ENCODE measurements around the gene MX1. TPM values are rescaled to one million over a fixed set of nuclear protein-coding genes. Genes with fewer than 3 reads are reported as not detected.

MX1 gene
- total RNA-seq, 1 experiment from 2014 or later, result 2.0 TPM

DNA sequence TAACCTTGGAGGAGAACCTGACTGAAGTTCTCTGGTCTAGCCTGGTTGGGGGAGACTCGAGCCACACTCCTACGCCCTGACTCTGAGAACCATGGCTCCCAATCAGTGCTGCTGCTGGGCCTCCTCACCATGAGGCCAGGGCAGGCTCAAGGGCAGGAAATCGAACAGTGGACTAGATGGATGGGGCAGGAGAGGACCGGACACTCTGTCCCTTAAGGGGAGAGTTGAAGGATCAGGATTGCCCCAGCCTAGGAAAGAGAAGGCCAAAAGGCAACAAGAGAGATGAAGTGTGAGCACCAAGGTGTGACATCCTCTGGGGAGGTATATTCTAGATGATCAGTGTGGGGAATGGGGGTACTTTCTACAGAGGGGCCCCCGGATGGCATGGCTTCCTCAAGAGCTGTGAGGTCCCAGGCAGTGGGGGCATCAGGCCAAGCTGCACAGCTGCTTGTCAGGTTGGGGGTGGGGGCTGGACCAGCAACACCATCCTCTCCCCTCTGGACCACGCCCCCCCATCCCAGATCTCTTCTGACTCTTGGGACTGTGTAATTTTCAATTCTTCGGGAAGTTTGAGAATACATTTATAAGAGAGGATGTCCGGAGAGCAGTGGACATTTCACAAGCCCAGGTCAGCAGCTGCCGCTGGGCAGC, 34.0 kb downstream of the MX1 start:
- H3K36me3 ChIP-seq (ENCODE audit: control insufficient read depth in 1 of 2, insufficient read depth in 2 of 2, low read length in 2 of 2), result no peaks in the 10 kb centered on the region
- POLR2A ChIA-PET, result interaction anchor here (1.5 kb wide), 1 partner anchor 177 kb away, joined by 3 read pairs; no protein-coding TSS in a partner anchor

More for the DNA sequence above, 34.0 kb downstream of the MX1 start:
- H3K9ac ChIP-seq (ENCODE audit: low read length), result no peak overlapping the region
- H3K9me2 ChIP-seq (ENCODE audit: insufficient read depth), result no peaks in the 10 kb centered on the region
- no peak overlapping the region for H3K4me2 ChIP-seq (ENCODE audit: low read length)
- H3K27ac ChIP-seq (ENCODE audit: low read depth, low read length), result no peak overlapping the region
- H3K9me3 ChIP-seq (ENCODE audit: control insufficient read depth in 1 of 2, insufficient read depth in 1 of 2, low read depth in 1 of 2, low read length in 2 of 2), result no peaks in the 10 kb centered on the region
- no peaks in the 10 kb centered on the region for H4K20me1 ChIP-seq (ENCODE audit: insufficient read depth)
- H3K27me3 ChIP-seq (ENCODE audit: insufficient read depth, low read length), result no peaks in the 10 kb centered on the region
- no TSS peak for BruUV-seq (replicated peaks)
- intact Hi-C loops (cut with micrococcal nuclease), result loop anchor here (1.0 to 2.0 kb wide), 2 partner anchors 177 to 339 kb away; no protein-coding TSS in a partner anchor
- RAD21 ChIA-PET (ENCODE audit: low non-redundant PET in 1 of 2, low total read pairs in 2 of 2, uncharacterized antibody in 2 of 2, unreplicated experiment in 2 of 2), result interaction anchor here (1.0 to 1.2 kb wide), 2 partner anchors 176 to 177 kb away, joined by 4 to 9 read pairs; no protein-coding TSS in a partner anchor
- ATAC-seq (peak; percentile 19; the same call in 1 of the 2 replicates), DNase-seq (ENCODE audit: low read depth, low spot score) (no peak)
- no peak overlapping the region for H2AFZ ChIP-seq (ENCODE audit: low read depth, low read length, poor library complexity, severe bottlenecking)
- no peak overlapping the region for H3K4me3 ChIP-seq (replicated peaks in 1 of 2; ENCODE audit: low read depth in 1 of 2, low read length in 2 of 2)
- TF ChIP-seq, protein P1, sequence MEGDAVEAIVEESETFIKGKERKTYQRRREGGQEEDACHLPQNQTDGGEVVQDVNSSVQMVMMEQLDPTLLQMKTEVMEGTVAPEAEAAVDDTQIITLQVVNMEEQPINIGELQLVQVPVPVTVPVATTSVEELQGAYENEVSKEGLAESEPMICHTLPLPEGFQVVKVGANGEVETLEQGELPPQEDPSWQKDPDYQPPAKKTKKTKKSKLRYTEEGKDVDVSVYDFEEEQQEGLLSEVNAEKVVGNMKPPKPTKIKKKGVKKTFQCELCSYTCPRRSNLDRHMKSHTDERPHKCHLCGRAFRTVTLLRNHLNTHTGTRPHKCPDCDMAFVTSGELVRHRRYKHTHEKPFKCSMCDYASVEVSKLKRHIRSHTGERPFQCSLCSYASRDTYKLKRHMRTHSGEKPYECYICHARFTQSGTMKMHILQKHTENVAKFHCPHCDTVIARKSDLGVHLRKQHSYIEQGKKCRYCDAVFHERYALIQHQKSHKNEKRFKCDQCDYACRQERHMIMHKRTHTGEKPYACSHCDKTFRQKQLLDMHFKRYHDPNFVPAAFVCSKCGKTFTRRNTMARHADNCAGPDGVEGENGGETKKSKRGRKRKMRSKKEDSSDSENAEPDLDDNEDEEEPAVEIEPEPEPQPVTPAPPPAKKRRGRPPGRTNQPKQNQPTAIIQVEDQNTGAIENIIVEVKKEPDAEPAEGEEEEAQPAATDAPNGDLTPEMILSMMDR (IDR thresholded peaks at IDR 0.05 in 2 of 3, conservative IDR thresholded peaks at IDR 0.05 in 1 of 3; ENCODE audit: borderline replicate concordance in 1 of 3, insufficient read depth in 1 of 3, low read depth in 2 of 3, low read length in 2 of 3), result no peak
- no peak for TF ChIP-seq FOSL1 (IDR thresholded peaks at IDR 0.05; ENCODE audit: low read depth)
- TF ChIP-seq EGR1 (IDR thresholded peaks at IDR 0.05; ENCODE audit: low read depth), result no peak
- TF ChIP-seq EZH2phosphoT487 (IDR thresholded peaks at IDR 0.05; ENCODE audit: borderline replicate concordance), result no peak
- TF ChIP-seq TCF7L2 (IDR thresholded peaks at IDR 0.05; ENCODE audit: borderline replicate concordance, extremely low read depth, insufficient read depth, insufficient read length), result no peak
- TF ChIP-seq, protein P2, sequence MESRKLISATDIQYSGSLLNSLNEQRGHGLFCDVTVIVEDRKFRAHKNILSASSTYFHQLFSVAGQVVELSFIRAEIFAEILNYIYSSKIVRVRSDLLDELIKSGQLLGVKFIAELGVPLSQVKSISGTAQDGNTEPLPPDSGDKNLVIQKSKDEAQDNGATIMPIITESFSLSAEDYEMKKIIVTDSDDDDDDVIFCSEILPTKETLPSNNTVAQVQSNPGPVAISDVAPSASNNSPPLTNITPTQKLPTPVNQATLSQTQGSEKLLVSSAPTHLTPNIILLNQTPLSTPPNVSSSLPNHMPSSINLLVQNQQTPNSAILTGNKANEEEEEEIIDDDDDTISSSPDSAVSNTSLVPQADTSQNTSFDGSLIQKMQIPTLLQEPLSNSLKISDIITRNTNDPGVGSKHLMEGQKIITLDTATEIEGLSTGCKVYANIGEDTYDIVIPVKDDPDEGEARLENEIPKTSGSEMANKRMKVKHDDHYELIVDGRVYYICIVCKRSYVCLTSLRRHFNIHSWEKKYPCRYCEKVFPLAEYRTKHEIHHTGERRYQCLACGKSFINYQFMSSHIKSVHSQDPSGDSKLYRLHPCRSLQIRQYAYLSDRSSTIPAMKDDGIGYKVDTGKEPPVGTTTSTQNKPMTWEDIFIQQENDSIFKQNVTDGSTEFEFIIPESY (IDR thresholded peaks at IDR 0.05; ENCODE audit: extremely low read depth, insufficient replicate concordance, low read length), result no peak
- TF ChIP-seq, protein P3, sequence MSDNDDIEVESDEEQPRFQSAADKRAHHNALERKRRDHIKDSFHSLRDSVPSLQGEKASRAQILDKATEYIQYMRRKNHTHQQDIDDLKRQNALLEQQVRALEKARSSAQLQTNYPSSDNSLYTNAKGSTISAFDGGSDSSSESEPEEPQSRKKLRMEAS (IDR thresholded peaks at IDR 0.05), result no peak
- TF ChIP-seq POLR2A (IDR thresholded peaks at IDR 0.05; ENCODE audit: borderline replicate concordance, extremely low read depth, insufficient read depth, insufficient read length), result no peak
- no peaks in the 10 kb centered on the region for H3K4me1 ChIP-seq (ENCODE audit: control insufficient read depth in 1 of 2, insufficient read depth in 2 of 2, low read length in 2 of 2)
- H3K79me2 ChIP-seq (ENCODE audit: insufficient read depth, low read length), result no peaks in the 10 kb centered on the region
- CTCF ChIA-PET, result interaction anchor here (0.7 to 2.5 kb wide), 5 partner anchors 23 to 1316 kb away, joined by 3 to 55 read pairs (median 3); no protein-coding TSS in a partner anchor
